SK-N-SH treated with all-trans-retinoic acid at 6 μM for 48 hours (cell line): ENCODE data around the gene FILIP1.

Source experiments
- ATAC-seq: fragments of 200-7000 bp; cut with Tn5 transposase; 3 replicates; pipeline ENCODE4 v1.9.1; 2020; ENCODE audit warnings: mild to moderate bottlenecking, moderate library complexity
- ARNTL ChIP-seq: fragments of 450-650 bp; formaldehyde crosslinking; IDR thresholded peaks from 2 replicates; pipeline ENCODE4 v1.5.0; 2020; ENCODE audit warnings: low read depth, mild to moderate bottlenecking, moderate library complexity, borderline replicate concordance
- BACH2 ChIP-seq: fragments of 250-450 bp; sonication (Bioruptor Pico); IDR thresholded peaks from 2 replicates; pipeline ENCODE4 v1.9.0; 2021; ENCODE audit warnings: mild to moderate bottlenecking, borderline replicate concordance
- CSDC2 ChIP-seq: fragments of 250-450 bp; sonication (Bioruptor Pico); IDR thresholded peaks from 2 replicates; pipeline ENCODE4 v1.5.0; 2020; ENCODE audit warnings: mild to moderate bottlenecking, moderate library complexity
- ESRRG ChIP-seq: fragments of 250-450 bp; sonication (Bioruptor Pico); IDR thresholded peaks from 2 replicates; pipeline ENCODE4 v1.6.1; 2021; ENCODE audit warnings: mild to moderate bottlenecking
- GLIS3 ChIP-seq: fragments of 250-450 bp; sonication (Bioruptor Pico); IDR thresholded peaks from 2 replicates; pipeline ENCODE4 v1.5.0; 2020; ENCODE audit warnings: mild to moderate bottlenecking, moderate library complexity
- ISL1 ChIP-seq: fragments of 250-450 bp; sonication (Bioruptor Pico); IDR thresholded peaks from 2 replicates; pipeline ENCODE4 v2.1.2; 2022; ENCODE audit warnings: mild to moderate bottlenecking, moderate library complexity
- OSR1 ChIP-seq: fragments of 250-450 bp; sonication (Bioruptor Pico); IDR thresholded peaks from 2 replicates; pipeline ENCODE4 v1.8.0; 2022; ENCODE audit warnings: moderate library complexity, mild to moderate bottlenecking, inconsistent platforms
- PPARA ChIP-seq: fragments of 250-450 bp; sonication (Bioruptor Pico); IDR thresholded peaks from 2 replicates; pipeline ENCODE4 v1.5.0; 2020; ENCODE audit warnings: mild to moderate bottlenecking, borderline replicate concordance
- SNAI2 ChIP-seq: fragments of 250-450 bp; sonication (Bioruptor Pico); IDR thresholded peaks from 2 replicates; pipeline ENCODE4 v1.5.0; 2020; ENCODE audit warnings: mild to moderate bottlenecking, moderate library complexity
- TCF4 ChIP-seq: fragments of 250-450 bp; sonication (Bioruptor Pico); IDR thresholded peaks from 2 replicates; pipeline ENCODE4 v1.8.0; 2021; ENCODE audit warnings: mild to moderate bottlenecking, moderate library complexity, borderline replicate concordance
- TOX ChIP-seq: fragments of 250-450 bp; sonication (Bioruptor Pico); IDR thresholded peaks from 2 replicates; pipeline ENCODE4 v1.8.0; 2021; ENCODE audit warnings: mild to moderate bottlenecking, moderate library complexity, borderline replicate concordance
- ZC3H10 ChIP-seq: fragments of 250-450 bp; sonication (Bioruptor Pico); IDR thresholded peaks from 2 replicates; pipeline ENCODE4 v1.5.1; 2021; ENCODE audit warnings: mild to moderate bottlenecking, moderate library complexity
- ZFP3 ChIP-seq: fragments of 250-450 bp; sonication (Bioruptor Pico); IDR thresholded peaks from 2 replicates; pipeline ENCODE4 v1.5.0; 2020; ENCODE audit warnings: mild to moderate bottlenecking, moderate library complexity
- ZFP30 ChIP-seq: fragments of 450-650 bp; formaldehyde crosslinking; IDR thresholded peaks from 2 replicates; pipeline ENCODE4 v1.5.0; 2022; ENCODE audit warnings: mild to moderate bottlenecking, moderate library complexity
- ZNF565 ChIP-seq: fragments of 450-650 bp; formaldehyde crosslinking; conservative IDR thresholded peaks from 2 replicates; pipeline ENCODE4 v1.5.0; 2020; ENCODE audit warnings: low read depth, mild to moderate bottlenecking, moderate library complexity
- ZNF70 ChIP-seq: fragments of 450-650 bp; formaldehyde crosslinking; IDR thresholded peaks from 2 replicates; pipeline ENCODE4 v1.5.0; 2020; ENCODE audit warnings: mild to moderate bottlenecking, moderate library complexity
- ZNF8 ChIP-seq: fragments of 450-650 bp; formaldehyde crosslinking; IDR thresholded peaks from 2 replicates; pipeline ENCODE4 v1.5.0; 2020; ENCODE audit warnings: mild to moderate bottlenecking, moderate library complexity
- TF ChIP-seq, protein P1 (sequence below): fragments of 250-450 bp; sonication (Bioruptor Pico); IDR thresholded peaks from 2 replicates; pipeline ENCODE4 v1.5.1; 2021; ENCODE audit warnings: mild to moderate bottlenecking, moderate library complexity
- TF ChIP-seq, protein P2 (sequence below): fragments of 250-450 bp; sonication (Bioruptor Pico); IDR thresholded peaks from 2 replicates; pipeline ENCODE4 v1.5.1; 2020; ENCODE audit warnings: low read depth, mild to moderate bottlenecking, moderate library complexity
- TF ChIP-seq, protein P3 (sequence below): fragments of 250-450 bp; sonication (Bioruptor Pico); IDR thresholded peaks from 2 replicates; pipeline ENCODE4 v1.8.0; 2021; ENCODE audit warnings: low read depth, mild to moderate bottlenecking, moderate library complexity, borderline replicate concordance
- TF ChIP-seq, protein P4 (sequence below): fragments of 250-450 bp; sonication (Bioruptor Pico); IDR thresholded peaks from 2 replicates; pipeline ENCODE4 v1.8.0; 2020; ENCODE audit warnings: mild to moderate bottlenecking, moderate library complexity, borderline replicate concordance

The FILIP1 gene

DNA sequence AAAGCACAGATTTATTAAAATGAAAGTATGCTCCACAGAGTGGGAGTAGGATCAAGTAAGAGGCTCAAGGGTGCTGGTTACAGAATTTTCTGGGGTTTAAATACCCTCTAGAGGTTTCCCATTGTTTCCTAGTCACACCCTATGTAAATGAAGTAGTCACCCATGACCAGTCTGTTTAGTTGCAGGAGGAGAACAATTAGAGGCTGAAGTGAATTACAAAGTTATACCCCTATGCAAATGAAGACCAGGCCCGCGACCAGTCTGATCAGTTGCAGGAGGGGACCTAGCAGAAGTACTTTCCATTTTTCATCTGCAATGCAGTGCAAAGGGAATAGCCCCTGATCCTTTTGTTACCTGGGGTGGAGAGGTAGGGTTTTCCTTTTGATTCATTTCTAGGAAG, 11.8 kb upstream of the FILIP1 start:
- TF ChIP-seq ESRRG (CRISPR knock-in tag): no peak
- TF ChIP-seq BACH2 (CRISPR knock-in tag): no peak
- no peak for TF ChIP-seq SNAI2 (CRISPR knock-in tag)
- no peak for TF ChIP-seq TCF4 (CRISPR knock-in tag)
- TF ChIP-seq, protein P1, sequence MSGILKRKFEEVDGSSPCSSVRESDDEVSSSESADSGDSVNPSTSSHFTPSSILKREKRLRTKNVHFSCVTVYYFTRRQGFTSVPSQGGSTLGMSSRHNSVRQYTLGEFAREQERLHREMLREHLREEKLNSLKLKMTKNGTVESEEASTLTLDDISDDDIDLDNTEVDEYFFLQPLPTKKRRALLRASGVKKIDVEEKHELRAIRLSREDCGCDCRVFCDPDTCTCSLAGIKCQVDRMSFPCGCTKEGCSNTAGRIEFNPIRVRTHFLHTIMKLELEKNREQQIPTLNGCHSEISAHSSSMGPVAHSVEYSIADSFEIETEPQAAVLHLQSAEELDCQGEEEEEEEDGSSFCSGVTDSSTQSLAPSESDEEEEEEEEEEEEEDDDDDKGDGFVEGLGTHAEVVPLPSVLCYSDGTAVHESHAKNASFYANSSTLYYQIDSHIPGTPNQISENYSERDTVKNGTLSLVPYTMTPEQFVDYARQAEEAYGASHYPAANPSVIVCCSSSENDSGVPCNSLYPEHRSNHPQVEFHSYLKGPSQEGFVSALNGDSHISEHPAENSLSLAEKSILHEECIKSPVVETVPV (CRISPR knock-in tag): no peak
- TF ChIP-seq, protein P2, sequence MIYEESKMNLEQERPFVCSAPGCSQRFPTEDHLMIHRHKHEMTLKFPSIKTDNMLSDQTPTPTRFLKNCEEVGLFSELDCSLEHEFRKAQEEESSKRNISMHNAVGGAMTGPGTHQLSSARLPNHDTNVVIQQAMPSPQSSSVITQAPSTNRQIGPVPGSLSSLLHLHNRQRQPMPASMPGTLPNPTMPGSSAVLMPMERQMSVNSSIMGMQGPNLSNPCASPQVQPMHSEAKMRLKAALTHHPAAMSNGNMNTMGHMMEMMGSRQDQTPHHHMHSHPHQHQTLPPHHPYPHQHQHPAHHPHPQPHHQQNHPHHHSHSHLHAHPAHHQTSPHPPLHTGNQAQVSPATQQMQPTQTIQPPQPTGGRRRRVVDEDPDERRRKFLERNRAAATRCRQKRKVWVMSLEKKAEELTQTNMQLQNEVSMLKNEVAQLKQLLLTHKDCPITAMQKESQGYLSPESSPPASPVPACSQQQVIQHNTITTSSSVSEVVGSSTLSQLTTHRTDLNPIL (CRISPR knock-in tag): no peak
- TF ChIP-seq ZC3H10 (CRISPR knock-in tag): no peak
- TF ChIP-seq TOX (CRISPR knock-in tag): no peak
- no peak for TF ChIP-seq ZFP30 (CRISPR knock-in tag)
- TF ChIP-seq, protein P3, sequence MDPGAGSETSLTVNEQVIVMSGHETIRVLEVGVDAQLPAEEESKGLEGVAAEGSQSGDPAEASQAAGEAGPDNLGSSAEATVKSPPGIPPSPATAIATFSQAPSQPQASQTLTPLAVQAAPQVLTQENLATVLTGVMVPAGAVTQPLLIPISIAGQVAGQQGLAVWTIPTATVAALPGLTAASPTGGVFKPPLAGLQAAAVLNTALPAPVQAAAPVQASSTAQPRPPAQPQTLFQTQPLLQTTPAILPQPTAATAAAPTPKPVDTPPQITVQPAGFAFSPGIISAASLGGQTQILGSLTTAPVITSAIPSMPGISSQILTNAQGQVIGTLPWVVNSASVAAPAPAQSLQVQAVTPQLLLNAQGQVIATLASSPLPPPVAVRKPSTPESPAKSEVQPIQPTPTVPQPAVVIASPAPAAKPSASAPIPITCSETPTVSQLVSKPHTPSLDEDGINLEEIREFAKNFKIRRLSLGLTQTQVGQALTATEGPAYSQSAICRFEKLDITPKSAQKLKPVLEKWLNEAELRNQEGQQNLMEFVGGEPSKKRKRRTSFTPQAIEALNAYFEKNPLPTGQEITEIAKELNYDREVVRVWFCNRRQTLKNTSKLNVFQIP (CRISPR knock-in tag): no peak
- no peak for TF ChIP-seq PPARA (CRISPR knock-in tag)
- no peak for TF ChIP-seq ARNTL
- no peak for TF ChIP-seq ISL1 (CRISPR knock-in tag)
- TF ChIP-seq ZNF8 (CRISPR knock-in tag): no peak
- TF ChIP-seq CSDC2 (CRISPR knock-in tag): no peak
- no peak for TF ChIP-seq ZNF565 (CRISPR knock-in tag)
- TF ChIP-seq OSR1 (CRISPR knock-in tag): no peak
- TF ChIP-seq GLIS3: no peak
- TF ChIP-seq ZNF70 (CRISPR knock-in tag): no peak
- no peak for ATAC-seq

DNA sequence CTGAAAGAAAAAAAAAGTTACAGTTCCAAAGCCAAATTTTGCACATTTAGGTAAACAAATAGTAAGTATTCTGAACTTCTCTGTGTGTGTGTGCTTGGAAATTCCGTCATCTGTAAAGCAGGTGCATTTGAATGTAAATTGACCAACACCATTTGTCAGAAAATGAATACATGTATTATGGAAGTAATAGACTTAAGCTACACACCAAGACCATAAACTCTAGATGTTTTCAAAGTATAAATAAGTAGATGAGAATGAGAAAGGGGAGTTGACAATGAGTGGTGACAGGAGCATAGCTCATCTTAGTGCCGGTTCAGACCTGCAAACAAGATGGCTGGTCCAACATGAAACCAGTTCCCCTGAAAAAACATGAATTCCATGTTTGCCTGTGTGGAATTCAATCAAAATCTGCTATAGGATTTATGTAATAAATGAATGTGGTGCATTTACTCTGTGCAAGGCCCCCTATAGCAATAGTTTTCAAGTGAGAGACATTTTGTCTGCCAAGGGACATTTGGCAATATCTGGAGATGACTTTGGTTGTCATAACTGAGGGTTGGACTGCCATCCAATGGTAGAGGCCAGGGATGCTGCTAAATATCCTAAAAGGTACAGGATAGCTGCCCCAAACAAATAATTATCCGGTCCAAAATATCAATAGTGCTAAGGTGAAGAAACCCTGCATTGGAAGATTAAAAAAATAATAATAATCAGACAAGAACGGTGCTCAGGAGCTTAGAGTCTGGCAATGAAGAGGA, 11.0 kb upstream of the FILIP1 start:
- TF ChIP-seq TOX (CRISPR knock-in tag) (no peak), CSDC2 (CRISPR knock-in tag) (no peak), ESRRG (CRISPR knock-in tag) (no peak), ZNF70 (CRISPR knock-in tag) (no peak), ZFP30 (CRISPR knock-in tag) (no peak), OSR1 (CRISPR knock-in tag) (no peak), ZFP3 (CRISPR knock-in tag) (no peak), ZNF565 (CRISPR knock-in tag) (no peak)
- TF ChIP-seq, all 23 proteins: peak for 0
- peak; percentile 58 for ATAC-seq

DNA sequence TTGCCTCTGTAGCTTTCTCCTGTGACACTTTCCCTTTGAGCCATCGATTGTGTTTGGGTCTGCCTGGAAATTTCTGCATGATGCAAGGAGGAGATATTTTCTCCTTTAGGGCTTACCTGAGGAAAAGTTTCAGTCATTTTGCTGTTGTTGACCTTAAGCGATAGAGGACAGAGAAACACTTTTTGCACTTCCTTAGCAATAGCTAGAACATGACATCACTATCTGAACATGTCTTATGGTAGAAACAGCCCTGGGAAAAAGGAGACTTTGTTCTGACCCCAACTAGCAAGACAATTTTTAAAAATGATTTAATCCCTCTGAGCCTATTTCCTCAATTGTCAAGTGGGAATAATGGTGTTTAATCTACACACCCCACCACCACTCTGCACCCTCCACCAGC, 9.7 kb upstream of the FILIP1 start:
- TF ChIP-seq, protein P1 (CRISPR knock-in tag): no peak
- no peak for TF ChIP-seq ZNF8 (CRISPR knock-in tag)
- no peak for TF ChIP-seq TOX (CRISPR knock-in tag)
- no peak for TF ChIP-seq CSDC2 (CRISPR knock-in tag)
- TF ChIP-seq, protein P4, sequence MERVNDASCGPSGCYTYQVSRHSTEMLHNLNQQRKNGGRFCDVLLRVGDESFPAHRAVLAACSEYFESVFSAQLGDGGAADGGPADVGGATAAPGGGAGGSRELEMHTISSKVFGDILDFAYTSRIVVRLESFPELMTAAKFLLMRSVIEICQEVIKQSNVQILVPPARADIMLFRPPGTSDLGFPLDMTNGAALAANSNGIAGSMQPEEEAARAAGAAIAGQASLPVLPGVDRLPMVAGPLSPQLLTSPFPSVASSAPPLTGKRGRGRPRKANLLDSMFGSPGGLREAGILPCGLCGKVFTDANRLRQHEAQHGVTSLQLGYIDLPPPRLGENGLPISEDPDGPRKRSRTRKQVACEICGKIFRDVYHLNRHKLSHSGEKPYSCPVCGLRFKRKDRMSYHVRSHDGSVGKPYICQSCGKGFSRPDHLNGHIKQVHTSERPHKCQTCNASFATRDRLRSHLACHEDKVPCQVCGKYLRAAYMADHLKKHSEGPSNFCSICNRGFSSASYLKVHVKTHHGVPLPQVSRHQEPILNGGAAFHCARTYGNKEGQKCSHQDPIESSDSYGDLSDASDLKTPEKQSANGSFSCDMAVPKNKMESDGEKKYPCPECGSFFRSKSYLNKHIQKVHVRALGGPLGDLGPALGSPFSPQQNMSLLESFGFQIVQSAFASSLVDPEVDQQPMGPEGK (CRISPR knock-in tag): no peak
- no peak for TF ChIP-seq OSR1 (CRISPR knock-in tag)
- TF ChIP-seq BACH2 (CRISPR knock-in tag): no peak
- TF ChIP-seq ZNF565 (CRISPR knock-in tag): no peak
- TF ChIP-seq GLIS3: no peak
- TF ChIP-seq TCF4 (CRISPR knock-in tag): no peak
- no peak for TF ChIP-seq ESRRG (CRISPR knock-in tag)
- TF ChIP-seq SNAI2 (CRISPR knock-in tag): no peak
- TF ChIP-seq, protein P2 (CRISPR knock-in tag): no peak
- no peak for TF ChIP-seq ZFP30 (CRISPR knock-in tag)
- TF ChIP-seq ARNTL: no peak
- TF ChIP-seq ISL1 (CRISPR knock-in tag): no peak; the same call in 1 of the 2 replicates
- TF ChIP-seq, protein P3 (CRISPR knock-in tag): no peak
- no peak for TF ChIP-seq ZFP3 (CRISPR knock-in tag)
- no peak for TF ChIP-seq ZNF70 (CRISPR knock-in tag)
- ATAC-seq: peak; percentile 36; the same call in 2 of the 3 replicates
